GM18907 (cell line): ENCODE results near the gene MINPP1.

Experiments
- ATAC-seq: cut with Tn5 transposase; IDR thresholded peaks from one replicate; pipeline ENCODE4 v1.9.1; 2021; ENCODE audit warnings: mild to moderate bottlenecking, moderate library complexity; ENCODE audit not compliant: unreplicated experiment

MINPP1 gene

DNA sequence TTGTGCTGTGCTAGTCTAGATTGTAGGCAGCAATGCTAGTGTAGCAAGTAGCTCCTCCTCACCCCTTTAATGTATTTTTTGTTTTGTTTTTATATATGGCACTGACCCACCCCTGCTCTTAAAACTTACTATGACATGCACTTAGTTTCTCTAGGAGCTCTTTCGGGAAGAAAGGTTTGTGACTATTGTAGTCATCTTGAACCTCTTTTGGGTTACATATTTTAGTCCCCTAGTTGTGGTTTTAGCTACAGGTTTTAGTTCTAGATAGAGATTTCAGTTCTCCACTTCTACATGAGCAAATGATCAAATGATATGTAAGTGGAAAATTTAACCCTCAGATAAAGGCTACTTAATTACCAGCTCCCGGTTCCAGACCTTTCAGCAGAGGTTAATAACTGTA lies 14.9 kb downstream of the MINPP1 start:
- ATAC-seq: no peak

- ATAC-seq: no peak
These were observed 19.0 kb downstream of the MINPP1 start for GRCh38 chr10:87523731-87524130.

- no peak for ATAC-seq
These were observed 19.6 kb downstream of the MINPP1 start for GRCh38 chr10:87524296-87524695.

DNA sequence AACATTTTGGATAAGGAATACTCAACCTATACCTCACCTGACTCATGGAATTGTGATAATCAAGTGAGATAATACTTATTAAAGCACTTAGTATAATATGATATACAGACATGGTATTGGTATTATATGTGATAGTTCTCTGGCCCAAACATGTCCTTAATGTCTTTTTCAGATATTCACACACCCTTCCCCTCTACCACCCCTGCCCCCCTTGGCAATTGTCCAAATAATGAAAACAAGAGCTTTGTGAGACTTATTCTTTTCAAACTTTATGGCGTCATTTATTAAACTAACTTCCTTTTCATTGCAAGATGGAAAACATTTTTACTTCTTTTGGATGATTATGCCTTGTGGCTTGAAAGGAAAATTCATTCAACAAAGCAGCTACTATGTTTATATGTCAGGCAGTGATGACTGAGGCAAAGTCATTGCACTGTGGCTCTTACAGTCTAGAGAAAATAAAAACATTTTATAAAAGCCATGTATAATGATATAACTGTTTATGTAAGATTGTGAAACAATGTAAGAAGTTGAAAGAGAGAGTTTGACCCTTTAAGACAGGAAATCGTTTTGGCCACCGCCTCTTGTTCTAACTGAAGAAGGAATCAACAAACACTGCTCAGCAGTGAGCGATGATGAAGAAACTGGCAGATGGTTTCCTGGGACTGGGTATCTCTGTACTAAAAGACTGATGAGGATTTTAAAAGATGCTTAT lies 27.4 kb downstream of the MINPP1 start:
- no peak for ATAC-seq

- ATAC-seq: no peak
These were observed 28.0 kb downstream of the MINPP1 start for GRCh38 chr10:87532696-87533095.

- ATAC-seq: peak; percentile 79
These were observed 29.6 kb downstream of the MINPP1 start for GRCh38 chr10:87534173-87534858.

GRCh38 chr10:87538092-87539015 lies 33.7 kb downstream of the MINPP1 start:
- no peak for ATAC-seq

- no peak for ATAC-seq
These were observed 36.4 kb downstream of the MINPP1 start for GRCh38 chr10:87541114-87541513.

DNA sequence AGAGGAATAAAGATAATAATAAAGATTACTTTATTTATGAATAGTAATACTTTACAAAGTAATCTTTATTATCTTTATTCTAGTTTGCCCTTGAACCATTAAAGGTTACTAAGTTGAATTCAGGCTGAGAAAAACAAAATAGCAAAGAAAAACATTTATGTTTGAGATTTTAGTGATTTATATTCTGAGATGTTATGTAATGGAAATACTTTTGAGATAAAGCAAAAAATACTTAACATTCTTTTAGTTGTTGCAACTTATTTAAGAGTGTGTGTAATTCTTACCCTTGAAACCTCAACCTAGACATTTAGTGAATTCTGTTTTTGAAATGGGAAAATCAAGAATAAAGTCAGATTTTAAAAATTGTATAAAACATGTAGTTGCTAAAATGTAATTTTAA lies 40.0 kb downstream of the MINPP1 start:
- no peak for ATAC-seq

DNA sequence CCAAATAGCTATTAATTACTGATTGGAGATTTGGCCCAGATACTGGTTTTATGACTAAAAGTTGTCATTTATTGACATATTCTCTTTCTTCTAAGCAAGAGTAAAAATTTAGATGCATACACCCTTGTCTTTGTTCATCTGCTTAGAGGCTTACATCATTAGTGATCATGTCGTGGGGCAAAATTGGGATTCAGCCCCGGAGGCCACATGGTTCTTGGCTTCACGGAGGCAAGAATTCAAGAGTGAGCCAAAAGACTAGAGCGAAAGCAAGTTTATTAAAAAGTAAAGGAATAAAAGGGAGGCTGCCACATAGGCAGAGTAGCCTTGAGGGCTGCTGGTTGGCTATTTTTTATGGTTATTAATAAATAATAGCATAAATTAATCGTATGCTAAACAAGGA lies 41.1 kb downstream of the MINPP1 start:
- ATAC-seq: no peak

DNA sequence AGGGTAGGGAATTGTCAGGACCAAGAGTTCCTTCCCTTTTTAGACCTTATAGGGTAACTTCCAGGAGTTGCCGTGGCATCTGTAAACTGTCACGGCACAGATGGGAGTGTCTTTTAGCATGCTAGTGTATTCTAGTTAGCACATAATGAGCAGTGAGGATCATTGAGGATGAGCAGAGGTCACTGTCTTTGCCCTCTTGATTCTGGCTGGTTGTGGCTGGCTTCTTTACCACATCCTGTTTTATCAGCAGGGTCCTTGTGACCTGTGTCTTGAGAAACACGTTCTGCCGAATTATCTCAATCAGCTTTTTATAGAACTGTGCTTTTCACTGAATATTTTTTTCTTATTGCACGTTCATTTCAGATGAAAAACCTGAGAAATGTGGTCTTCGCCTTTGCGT lies 41.5 kb downstream of the MINPP1 start:
- ATAC-seq: no peak

DNA sequence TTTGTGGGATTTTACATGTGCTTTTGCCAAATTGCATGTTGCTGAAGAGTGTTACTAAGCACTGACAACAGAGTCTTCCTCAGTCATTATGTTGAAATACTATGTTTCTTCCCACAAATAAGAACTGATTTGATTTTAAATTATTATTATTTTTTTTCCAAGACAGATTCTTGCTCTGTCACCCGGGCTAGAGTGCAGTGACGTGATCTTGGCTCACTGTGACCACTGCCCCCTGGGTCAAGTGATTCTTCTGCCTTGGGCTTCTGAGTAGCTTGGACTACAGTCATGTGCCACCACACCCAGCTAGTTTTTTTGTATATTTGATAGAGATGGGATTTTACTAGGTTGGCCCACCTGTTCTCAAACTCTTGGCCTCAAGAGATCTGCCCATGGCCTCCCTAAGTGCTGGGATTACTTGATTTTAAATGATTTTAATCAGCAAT lies 42.3 kb downstream of the MINPP1 start:
- no peak for ATAC-seq

GRCh38 chr10:87547734-87548311 lies 43.1 kb downstream of the MINPP1 start:
- ATAC-seq: no peak

DNA sequence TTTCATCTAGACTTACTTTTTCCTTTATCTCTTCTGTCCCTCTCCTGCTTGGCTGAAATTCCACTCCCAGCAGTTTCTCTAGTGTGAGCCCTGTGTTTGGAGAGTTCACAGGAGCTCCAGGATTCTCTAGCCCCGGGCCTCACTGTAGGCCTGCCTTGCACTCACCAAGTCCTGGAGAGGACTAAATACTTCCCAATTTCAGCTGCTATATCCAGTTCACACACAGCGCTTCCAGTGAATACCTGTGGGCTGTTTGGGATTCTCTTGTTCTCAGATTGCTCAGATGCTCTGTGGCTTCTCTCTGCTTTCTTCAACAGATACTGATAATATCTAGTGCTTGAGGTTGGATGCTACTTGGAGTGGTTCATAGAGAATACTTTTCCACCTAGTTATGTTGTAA lies 46.0 kb downstream of the MINPP1 start:
- ATAC-seq: no peak

- ATAC-seq: no peak
These were observed 46.6 kb downstream of the MINPP1 start for GRCh38 chr10:87551326-87551725.

- no peak for ATAC-seq
These were observed 47.7 kb downstream of the MINPP1 start for GRCh38 chr10:87552248-87552929.

GRCh38 chr10:87557409-87557808 lies 52.7 kb downstream of the MINPP1 start:
- ATAC-seq: no peak

- ATAC-seq: no peak
These were observed 53.6 kb downstream of the MINPP1 start for GRCh38 chr10:87558333-87558732.

DNA sequence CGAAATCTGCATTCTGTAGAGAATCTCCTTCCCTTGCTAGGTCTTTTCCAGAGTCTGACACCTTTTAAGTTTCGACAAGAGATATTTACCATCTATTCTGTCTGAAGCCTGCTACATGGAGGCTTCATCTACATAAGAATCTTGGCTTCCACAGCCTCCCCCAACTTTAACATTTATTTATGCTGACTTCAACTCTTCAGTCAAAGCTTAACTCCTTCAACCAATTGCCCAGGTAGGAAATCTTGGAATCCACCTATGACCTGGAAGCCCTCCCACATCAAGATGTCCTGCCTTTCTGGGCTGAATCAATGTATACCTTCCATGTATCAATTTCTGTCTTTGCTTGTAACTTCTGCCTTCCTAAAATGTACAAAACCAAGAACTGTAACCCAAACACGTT lies 54.7 kb downstream of the MINPP1 start:
- ATAC-seq: no peak

DNA sequence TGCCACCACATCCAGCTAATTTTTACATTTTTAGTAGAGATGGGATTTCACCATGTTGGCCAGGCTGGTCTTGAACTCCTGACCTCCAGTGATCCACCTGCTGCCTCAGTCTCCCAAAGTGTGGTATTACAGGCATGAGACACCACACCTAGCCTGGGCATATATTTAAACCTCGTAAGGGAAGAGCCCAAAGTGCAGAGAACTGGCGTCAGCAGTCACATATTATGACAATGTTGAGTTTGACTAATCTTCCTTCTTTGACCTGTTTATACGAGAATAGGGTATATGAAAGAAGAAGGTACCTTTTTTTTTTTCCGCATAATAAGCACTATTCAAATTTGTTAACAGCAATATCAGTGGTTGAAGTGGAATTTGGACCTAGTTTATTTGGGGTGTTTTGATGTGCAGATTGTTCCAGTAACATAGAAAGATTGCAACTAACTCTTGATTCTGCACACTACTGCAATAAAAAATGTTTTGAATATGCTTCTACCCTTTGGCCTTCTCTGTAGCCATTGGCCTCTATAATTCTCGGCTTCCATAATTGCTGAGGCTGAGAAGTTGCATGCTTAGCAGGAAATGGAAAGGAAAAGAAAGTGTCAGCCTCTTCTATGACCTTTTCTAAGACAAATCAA lies 55.9 kb downstream of the MINPP1 start:
- ATAC-seq: no peak
